Activated T-helper 9 cell treated with anti-CD3 and anti-CD28 coated beads, Interleukin-2, amount 50 U/mL, for 16 hours (primary cell): ENCODE results near the gene ZG16B.

Experiments used
- DNase-seq: peaks from one replicate; pipeline ENCODE4 v3.0.0-alpha.2; 2020; ENCODE audit warnings: low read depth

ZG16B gene

DNA sequence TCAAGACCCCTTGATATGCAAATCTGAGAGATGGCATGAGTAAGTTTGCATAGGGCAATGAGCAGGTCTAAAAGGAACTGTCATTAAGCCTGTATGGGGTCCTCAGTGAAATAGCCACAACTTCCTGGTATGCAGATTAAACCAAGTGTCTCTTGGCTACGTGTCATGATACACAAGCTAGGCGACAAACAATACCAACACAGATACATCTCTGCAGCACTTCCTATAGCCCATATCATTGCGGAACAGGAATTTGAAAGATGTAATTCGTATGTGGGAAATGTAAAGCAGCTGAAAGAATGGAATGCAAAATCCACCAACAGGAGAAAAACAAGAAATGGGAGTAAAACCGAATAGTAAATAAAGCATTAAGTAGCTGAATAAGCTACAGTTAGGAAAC, 15.0 kb downstream of the ZG16B start:
- no peak for DNase-seq

- DNase-seq = no peak
Observed at GRCh38 chr16:2846511-2847310, 16.6 kb downstream of the ZG16B start.

GRCh38 chr16:2848933-2849725, 19.0 kb downstream of the ZG16B start:
- DNase-seq = no peak

DNA sequence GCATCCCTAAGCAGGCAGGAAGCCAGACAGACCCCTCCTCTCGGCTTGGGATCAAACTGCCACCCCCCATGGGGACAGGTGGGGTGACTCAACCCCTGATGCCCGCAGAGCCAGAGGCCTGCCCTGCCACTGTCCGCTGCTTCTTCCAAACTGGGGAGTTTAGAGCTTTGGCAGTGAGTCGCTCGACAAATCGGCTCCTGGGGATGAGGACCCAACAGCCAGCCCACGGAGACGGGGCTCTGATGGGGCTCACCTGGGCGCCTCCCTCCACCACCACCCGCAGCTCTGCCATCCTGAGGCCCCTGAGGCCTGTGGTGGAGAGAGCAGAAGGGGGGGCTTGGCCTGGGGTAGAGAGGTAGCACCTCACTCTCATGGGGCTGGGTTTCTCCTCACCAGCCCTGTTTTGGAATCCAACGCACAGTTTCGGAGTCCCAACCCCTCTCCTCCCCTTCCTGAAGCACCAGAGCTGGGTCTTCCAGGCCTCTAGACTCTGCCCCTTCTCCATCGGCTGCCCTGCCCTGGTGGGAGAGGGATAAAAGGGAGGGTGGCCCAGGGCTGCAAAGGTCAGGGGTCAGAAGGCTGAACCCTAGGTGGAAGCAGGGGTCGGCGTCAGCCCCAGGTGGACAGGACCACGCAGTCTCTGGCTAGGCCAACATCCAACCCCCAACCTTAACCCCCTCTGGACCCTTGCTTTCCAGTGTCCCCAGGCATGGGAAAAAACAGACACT, 22.1 kb downstream of the ZG16B start:
- no peak for DNase-seq

DNA sequence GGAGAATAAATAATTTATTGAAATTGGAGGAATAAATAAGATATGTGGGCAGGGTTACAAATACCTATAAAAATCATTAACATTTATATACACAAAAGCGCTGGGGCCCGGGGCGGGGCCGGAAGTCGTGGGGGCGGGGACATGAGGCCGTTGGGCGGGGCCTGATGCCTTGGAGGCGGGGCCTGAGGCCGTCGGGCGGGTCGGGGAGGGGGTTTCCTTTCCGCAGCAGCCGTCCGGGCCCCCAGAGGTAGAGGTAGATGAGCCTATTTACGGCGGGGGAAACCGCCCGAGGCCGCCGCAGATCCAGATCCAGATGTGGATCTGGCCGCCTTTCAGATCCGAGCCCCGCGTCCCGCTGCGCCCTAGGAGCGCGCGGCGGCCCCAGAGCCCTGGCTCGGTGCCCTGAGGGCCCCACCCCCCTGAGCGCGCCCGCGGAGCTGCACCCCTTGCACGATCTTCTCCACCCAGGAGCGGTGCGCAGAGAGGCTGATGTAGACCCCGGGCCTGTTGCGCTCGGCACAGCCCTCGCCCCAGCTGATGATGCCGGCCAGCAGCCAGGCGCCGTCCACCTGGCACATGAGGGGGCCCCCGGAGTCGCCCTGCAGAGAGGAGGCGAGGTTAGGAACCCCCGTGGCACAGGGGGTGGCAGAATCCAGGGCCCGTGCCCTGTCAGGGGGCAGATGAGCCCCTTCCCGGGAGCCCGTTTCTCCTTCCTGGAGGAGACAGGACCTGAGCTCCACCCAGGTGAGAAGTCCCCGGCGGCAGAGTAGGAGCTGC, 22.8 kb downstream of the ZG16B start:
- DNase-seq = no peak

GRCh38 chr16:2853531-2854073, 23.5 kb downstream of the ZG16B start:
- DNase-seq = no peak

DNA sequence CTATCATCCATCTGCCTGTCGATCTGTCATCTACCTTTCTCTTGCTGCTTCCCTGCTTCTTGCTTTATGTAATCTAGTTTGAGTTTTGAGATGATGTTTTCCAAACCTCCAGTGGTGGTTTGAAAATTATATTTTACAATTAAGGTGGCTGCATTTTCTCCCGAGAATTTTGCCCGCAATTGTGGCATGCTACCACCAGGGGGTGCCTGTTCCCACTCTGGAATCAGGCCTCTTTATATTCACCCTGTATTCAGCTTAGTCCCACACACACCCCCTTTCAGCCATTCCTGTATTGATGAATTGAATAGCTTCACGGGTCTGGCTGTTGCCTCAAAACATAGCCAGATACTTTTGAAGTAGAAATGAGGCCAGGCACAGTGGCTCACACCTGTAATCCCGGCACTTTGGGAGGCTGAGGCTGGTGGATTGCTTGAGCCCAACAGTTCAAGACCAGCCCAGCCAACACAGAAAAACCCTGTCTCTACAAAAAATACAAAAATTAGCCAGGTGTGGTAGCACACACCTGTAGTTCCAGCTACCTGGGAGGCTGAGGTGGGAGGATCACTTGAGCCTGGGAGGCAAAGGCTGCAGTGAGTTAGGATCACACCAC, 24.7 kb downstream of the ZG16B start:
- no peak for DNase-seq

DNA sequence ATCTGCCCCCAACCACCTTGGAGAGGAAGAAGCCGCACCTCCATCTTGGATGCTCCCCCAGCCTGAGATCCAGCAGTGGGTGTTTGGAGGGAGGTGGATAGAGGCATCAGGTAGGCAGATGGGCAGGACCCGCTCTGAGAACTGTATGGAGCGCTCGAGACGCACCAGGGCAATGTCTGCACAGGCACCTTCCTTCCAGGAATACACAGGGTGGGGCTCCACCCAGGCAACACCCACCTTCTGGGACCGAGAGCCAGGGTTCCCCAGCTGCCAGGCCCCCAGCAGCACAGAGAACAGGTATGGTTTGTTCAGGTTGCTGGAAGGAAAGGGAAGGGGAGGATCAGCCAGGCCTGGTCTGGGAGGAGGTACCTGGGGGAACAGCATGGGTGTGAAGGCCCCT, 25.4 kb downstream of the ZG16B start:
- DNase-seq = no peak

- DNase-seq = no peak
Observed at GRCh38 chr16:2856061-2856670, 26.1 kb downstream of the ZG16B start.

DNA sequence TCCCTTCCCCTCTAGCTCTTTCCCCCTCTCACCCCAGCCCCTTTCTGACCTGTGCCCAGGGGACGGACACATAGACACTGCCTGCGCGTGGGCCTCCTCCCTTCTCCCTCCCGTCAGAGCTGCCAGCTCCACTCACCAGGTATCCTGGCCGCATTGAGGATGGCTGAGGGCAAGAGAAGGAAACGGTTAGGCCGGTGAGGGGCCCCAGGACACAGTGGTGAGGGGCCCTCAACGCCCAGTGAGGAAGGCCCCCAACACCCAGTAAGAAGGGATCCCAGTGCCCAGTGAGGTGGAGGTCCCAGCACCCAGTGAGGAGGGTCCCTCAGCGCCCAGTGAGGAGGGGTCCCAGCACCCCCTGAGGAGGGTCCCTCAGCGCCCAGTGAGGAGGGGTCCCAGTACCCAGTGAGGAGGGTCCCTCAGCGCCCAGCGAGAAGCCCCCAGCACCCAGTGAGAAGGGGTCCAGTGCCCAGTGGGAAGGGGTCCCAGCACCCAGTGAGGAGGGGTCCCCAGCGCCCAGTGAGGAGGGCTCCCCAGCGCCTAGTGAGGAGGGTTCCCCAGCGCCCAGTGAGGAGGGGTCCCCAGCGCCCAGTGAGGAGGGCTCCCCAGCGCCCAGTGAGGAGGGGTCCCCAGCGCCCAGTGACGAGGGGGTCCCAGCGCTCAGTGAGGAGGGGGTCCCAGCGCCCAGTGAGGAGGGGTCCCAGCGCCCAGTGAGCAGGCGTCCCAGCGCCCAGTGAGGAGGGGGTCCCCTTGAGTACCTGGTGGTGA, 26.8 kb downstream of the ZG16B start:
- no peak for DNase-seq

DNA sequence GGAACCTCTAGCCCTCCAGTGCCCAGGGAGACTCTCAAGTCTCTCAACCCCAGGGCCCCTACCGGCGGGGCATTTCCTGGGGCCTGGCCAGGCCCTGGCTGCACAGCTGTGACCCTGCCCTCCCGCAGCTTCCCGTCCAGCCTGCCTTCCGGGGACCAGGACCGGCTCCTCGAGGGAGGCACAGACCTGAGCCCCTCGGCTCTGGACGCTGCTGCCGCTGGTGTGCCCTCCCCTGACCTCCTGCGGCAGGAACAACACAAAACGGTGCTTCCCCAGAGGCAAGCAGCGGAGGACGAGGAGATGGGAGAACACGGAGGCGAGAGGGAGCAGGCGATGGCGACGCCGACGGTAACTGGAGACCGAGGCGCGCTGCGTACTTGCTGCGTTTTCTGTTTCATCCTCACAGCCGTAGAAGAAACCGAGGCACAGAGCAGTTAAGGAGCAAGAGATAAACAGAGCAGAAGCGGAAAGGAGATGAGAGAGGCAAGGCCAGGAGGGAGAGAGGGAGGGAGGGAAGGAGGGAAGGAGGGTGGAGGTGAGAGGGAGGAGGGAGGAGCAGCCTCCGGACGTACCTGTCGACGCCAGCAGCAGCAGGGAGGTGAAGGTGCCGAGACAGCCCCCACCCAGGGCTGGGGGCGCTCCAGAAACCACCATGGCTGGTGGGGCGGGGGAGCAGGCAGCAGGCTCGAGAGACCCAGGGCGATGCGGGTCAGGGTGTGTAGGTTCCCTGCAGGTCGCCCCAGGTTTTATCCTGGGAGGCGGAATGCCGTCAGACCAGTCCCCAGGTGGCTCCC, 27.5 kb downstream of the ZG16B start, which contains the start of gene PRSS22:
Gene PRSS22, minus strand, starts transcription at position 720 of the 794 bp plus-strand sequence. Its CDS starts 66 bp downstream, at position 654.
- DNase-seq = no peak

DNA sequence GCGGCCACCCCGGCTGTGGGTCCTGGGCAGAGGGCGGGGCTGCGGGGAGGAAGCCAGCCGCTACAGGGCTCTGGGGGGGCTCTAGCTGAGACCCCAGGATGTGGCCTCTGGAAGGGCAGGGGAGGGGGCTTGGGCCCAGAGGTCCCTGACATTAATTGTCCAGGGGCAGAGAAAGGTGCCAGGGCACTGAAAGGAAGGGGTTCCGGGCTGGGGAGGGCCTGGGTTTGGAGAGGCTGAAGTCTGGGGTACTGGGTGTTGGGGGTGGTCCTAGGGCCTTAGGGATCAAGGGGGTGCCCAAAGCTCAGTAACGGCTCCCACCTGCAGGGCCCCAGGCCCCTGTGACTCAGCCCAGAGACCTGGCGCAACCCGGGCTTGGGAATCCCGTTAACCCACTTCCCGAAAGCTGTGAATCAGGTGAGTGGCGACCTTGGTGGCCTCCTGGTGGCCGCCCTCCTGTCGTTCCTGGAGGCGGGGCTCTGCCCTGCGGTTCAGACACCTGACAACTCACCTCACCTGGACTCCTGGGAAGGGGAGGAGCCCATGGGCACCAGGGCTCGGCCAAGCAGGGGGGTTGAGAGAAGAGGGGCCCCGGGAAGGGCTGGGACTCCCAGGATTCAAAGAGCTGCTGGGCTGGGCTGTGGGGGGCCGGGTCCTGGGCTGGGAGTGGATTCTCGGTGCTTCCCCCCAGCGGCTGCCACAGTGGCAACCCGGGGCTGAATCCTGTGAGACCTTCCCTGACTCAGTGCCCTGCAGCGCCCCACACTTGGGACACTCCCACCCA, 28.3 kb downstream of the ZG16B start:
- DNase-seq = no peak

DNA sequence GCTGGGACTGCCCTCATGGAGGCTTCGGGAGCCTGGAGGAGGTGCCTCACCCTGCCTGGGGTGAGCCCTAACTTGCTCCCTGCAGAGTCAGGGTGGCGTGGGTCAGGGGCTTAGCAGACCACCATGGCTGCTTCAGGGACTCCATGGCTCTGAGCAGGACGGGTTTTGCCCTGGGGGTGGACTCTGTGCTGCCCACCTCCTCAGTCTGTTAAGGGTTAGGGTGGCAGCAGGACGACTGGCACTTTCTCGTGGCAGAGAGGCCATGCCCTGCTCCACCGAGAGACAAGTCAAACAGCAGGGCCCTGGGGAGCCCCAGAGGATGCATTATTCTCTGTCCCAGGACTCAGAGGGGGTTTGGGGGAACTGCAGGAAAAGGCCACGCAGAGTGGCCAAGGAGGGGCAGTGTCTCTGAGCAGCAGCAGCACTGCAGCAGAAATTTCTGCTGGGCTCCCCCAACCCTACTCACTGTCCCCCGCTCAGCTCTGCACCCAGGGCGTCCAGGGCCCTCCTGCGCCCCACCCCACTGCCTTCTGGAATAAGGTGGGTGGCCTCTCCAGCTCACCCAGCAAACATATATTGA, 29.7 kb downstream of the ZG16B start:
- no peak for DNase-seq

- no peak for DNase-seq
Observed at GRCh38 chr16:2860826-2861567, 30.9 kb downstream of the ZG16B start.

DNA sequence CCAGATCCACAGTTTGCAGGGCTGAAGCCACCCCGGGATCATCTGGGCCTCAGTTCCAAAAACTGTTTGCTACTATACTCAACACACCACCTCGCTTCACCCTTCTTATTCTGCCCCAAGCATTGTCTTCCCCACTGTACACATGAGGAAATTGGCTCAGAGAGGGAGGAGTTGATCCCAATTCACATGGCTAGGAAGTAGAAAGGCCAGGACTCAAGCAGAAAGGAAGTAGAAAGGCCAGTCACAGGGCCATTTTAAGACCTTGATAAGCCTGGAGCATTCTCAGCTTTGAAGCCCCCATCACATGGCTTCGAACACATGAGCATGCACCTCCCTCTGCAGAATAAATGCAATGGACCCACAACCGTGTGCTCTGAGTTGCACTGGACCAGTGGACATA, 35.5 kb downstream of the ZG16B start:
- no peak for DNase-seq

GRCh38 chr16:2866431-2866830, 36.3 kb downstream of the ZG16B start:
- no peak for DNase-seq

DNA sequence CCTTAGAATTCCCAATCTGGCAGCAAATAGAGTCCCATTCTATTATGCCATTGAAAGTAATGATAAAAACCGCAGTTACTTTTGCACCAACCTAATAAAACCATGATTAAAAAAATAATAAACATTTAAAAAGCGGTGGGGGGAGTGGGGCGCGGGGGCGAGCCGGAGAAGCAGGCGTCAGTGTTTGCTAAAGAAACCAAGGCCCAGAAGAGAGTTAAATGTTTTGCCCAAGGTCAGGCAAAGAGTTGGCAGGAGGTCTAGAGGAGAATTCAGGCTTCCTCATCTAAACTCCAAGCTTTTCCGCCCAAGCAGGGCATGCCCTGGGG, 37.5 kb downstream of the ZG16B start:
- DNase-seq = no peak
